Activated naive CD8-positive, alpha-beta T cell treated with anti-CD3 and anti-CD28 coated beads, Interleukin-2, amount 50 U/mL, for 24 hours (primary cell): ENCODE results near the gene BRD3OS.

Source experiments
- ATAC-seq: fragments of 150-1000 bp; cut with Tn5 transposase; one replicate; pipeline ENCODE4 v1.10.0; 2021
- DNase-seq: peaks from one replicate; pipeline ENCODE4 v3.0.0; 2021
- H3K27ac Mint-ChIP-seq: one replicate; pipeline ENCODE4 v1.8.0; 2021; ENCODE audit warnings: mild to moderate bottlenecking, mixed read lengths
- H3K27me3 Mint-ChIP-seq: one replicate; pipeline ENCODE4 v1.8.0; 2021; ENCODE audit warnings: mixed read lengths
- H3K36me3 Mint-ChIP-seq: one replicate; pipeline ENCODE4 v1.8.0; 2021; ENCODE audit warnings: low read depth, mixed read lengths
- H3K4me1 Mint-ChIP-seq: one replicate; pipeline ENCODE4 v1.8.0; 2021; ENCODE audit warnings: mixed read lengths
- H3K4me3 Mint-ChIP-seq: one replicate; pipeline ENCODE4 v1.8.0; 2021; ENCODE audit warnings: mild to moderate bottlenecking, moderate library complexity, mixed read lengths
- H3K9me3 Mint-ChIP-seq: one replicate; pipeline ENCODE4 v1.8.0; 2021; ENCODE audit warnings: mixed read lengths

Gene BRD3OS

DNA sequence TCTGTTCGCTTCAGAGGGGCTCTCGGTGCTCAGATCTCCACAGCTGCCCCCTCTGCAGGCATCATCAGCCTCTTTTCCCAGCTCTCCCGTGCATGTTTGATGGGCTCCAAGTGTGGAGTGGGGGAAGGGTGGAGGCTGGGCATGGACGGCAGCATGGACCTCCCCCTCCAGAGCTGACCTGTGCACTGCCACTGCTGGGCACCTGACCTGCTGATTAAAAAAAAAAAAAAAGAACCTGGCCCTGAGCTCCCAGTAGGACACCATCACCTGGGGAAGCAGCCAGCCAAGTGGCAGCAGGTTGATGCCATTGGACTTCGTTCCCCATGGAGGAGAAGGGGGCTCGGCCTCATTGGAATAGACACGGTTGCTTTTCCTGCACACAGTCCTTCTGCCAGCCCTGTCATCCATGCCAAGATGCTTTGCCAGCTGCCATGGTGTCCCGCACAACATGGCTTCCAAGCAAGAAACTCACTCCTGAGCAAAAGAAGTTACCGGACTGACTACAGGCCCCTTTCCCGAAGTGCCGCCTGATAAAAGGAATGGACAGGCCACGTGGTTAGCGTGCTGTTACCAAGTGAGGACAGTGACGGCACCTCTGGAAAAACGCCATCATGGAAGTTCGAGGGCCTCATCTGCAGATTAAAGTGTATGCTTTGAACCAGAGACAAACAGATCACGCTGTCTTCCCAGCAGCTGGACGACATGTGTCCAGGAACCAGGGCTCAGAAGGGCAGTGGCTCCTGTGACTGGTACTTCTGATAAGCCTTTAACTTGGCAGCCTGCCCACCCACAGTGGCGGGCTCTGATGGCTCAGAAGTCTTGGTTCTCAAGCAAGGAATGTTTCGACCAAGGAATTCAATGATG is 14.7 kb upstream of the BRD3OS start:
- Mint-ChIP-seq H3K9me3 (no peaks in the 10 kb centered on the region), H3K4me1 (no peaks in the 10 kb centered on the region), H3K36me3 (peaks cover 1% of the 10 kb centered on the region), H3K27ac (no peak overlapping the region), H3K4me3 (no peak overlapping the region), H3K27me3 (peaks cover 8% of the 10 kb centered on the region)
- ATAC-seq (no peak), DNase-seq (no peak)

DNA sequence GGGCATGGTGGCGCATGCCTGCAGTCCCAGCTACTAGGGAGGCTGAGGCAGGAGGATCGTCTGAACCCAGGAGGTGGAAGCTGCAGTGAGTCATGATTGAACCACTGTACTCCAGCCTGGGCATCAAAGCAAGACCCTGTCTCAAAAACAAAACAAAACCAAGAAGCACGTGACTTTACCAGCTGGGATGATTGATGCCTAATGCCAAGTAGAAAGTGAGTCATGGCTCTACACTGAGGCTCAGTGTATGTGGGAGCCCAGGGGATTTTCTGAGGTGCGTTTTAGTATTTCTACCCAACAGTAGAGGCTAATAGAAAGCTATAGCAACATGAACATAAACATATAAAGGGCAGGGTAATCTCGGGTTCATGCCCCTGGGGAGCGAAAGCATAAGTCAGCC is 13.9 kb upstream of the BRD3OS start:
- H3K27me3 Mint-ChIP-seq: peaks cover 8% of the 10 kb centered on the region
- DNase-seq: no peak
- ATAC-seq: no peak
- no peak overlapping the region for H3K4me3 Mint-ChIP-seq
- peaks cover 1% of the 10 kb centered on the region for H3K36me3 Mint-ChIP-seq
- no peaks in the 10 kb centered on the region for H3K9me3 Mint-ChIP-seq
- no peak overlapping the region for H3K27ac Mint-ChIP-seq
- H3K4me1 Mint-ChIP-seq: no peaks in the 10 kb centered on the region

DNA sequence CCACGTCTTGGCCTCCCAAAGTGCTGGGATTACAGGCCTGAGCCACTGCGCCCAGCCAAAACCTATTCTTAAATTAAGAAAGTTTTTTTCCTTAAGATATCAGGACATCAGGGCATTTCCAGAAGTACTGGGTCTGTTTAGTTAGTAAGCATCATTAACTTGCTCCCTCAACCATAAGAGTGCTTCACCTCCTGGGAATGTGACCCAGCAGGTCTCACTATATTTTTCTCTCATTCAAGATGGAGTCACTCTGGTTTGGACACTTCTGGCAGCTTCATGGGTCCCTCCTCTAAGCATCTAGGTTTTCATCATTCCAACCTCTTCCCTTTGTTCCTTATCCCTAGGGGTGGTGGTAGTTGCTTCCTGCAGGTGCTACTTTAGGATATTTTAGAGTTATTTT is 10.3 kb upstream of the BRD3OS start:
- no peaks in the 10 kb centered on the region for H3K27me3 Mint-ChIP-seq
- peaks cover 1% of the 10 kb centered on the region for H3K36me3 Mint-ChIP-seq
- DNase-seq: no peak
- H3K9me3 Mint-ChIP-seq: no peaks in the 10 kb centered on the region
- H3K27ac Mint-ChIP-seq: no peak overlapping the region
- no peak overlapping the region for H3K4me3 Mint-ChIP-seq
- ATAC-seq: no peak
- no peaks in the 10 kb centered on the region for H3K4me1 Mint-ChIP-seq

DNA sequence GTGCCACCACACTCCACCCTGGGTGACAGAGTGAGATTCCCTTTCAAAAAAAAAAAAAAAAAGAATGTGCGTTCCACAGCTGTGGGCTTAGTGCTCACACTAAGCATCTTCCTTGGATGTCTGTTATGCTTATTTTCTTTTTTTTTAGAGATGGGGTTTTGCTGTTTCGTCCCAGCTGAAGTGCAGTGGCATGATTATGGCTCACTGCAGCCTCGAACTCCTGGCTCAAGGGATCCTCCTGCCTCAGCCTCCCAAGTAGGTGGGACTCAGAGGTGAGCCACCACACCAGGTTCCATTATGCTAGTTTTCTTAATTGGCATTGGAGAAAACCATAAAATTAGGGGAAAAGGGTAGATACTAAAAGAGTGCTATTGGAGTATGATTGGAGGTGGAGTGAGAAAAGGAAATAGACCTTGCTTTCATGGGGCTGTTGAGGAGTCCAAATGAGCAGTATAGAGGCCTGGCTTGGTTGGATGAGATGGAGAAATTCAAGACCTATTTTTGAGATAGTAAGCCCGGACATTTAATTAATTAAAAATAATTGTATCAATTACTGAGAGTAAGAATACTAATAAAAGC is 978 bp upstream of the BRD3OS start:
- H3K4me1 Mint-ChIP-seq: peaks cover 4% of the 10 kb centered on the region
- peak overlapping the region; percentile 3 for H3K4me3 Mint-ChIP-seq
- H3K9me3 Mint-ChIP-seq: no peaks in the 10 kb centered on the region
- no peaks in the 10 kb centered on the region for H3K27me3 Mint-ChIP-seq
- H3K27ac Mint-ChIP-seq: no peak overlapping the region
- ATAC-seq (no peak), DNase-seq (no peak)
- peaks cover 3% of the 10 kb centered on the region for H3K36me3 Mint-ChIP-seq

DNA sequence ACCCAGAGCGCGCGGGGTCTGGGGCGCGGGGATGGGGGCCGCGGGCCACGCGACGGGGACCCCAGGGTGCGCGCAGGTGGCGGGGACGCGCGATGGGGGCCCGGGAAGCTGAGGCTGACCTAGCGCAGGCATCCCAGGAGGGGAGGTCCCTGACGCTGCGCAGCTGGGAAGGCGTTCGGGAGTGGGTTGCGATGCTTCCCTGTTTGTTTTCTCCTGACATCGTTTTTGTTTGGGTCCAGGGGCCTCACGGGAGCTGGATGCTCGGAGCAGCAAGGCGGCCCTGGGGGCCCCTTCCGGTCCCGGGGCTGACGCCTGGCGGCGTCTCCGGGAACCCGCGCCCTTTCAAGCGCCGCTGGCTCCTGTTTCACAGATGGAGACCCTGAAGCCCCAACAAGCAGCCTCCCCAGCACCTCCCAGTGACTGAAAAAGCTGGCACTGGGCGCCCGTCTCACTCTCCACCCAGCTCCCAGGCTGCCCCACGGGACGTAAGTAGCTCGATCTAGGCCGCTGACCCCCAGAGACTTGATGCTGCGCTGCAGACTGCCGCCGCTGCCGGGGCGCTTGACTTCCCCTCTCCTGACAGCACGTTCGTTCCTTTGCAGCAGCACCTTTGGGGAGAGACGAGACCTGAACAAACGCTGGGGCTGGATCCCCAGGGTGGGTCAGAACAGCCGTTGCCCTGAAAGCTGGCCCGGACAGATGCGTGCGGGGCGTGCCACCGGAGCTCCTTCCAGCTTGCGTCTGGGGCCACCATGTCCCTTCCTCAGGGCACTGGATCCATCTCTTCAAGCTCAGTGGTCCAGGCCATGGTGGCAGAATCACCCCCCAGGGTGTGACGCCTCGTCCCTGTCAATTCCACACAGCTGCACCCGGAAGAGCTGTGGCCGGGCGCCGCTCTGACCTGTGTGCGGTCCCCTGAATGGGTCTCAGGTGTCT is 593 bp downstream of the BRD3OS start:
- H3K27me3 Mint-ChIP-seq: no peaks in the 10 kb centered on the region
- H3K4me3 Mint-ChIP-seq: peak overlapping the region; percentile 79
- H3K9me3 Mint-ChIP-seq: no peaks in the 10 kb centered on the region
- ATAC-seq (peak; percentile 42), DNase-seq (peak; percentile 58)
- H3K4me1 Mint-ChIP-seq: peaks cover 4% of the 10 kb centered on the region
- H3K36me3 Mint-ChIP-seq: peaks cover 3% of the 10 kb centered on the region
- H3K27ac Mint-ChIP-seq: no peak overlapping the region

GRCh38 chr9:134026581-134026980 is 1.3 kb downstream of the BRD3OS start:
- peak overlapping the region; percentile 79 for H3K4me3 Mint-ChIP-seq
- H3K27ac Mint-ChIP-seq: no peak overlapping the region
- H3K36me3 Mint-ChIP-seq: peaks cover 3% of the 10 kb centered on the region
- ATAC-seq: no peak
- H3K9me3 Mint-ChIP-seq: no peaks in the 10 kb centered on the region
- H3K27me3 Mint-ChIP-seq: no peaks in the 10 kb centered on the region
- peaks cover 4% of the 10 kb centered on the region for H3K4me1 Mint-ChIP-seq
- no peak for DNase-seq

DNA sequence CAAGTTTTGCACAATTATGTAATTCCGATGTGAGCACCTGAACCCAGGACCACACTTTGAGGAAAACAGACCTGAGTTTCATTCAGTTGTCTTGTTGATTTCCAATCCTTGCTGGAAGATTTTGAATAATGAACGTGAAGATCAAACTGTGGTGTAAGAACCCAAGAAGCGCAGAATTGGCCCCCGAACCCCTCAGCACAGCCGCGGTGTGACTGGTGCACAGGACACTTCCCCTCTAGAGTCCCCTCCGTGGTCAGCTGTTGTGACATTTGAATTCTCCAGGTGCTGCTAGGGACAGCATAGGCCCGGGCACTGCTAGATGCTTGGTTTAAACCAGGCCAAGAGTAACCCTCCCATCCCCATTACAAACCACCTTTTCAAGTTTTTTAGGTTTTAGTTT is 1.7 kb downstream of the BRD3OS start:
- Mint-ChIP-seq H3K27ac (no peak overlapping the region), H3K4me3 (peak overlapping the region; percentile 53), H3K4me1 (peaks cover 4% of the 10 kb centered on the region), H3K9me3 (no peaks in the 10 kb centered on the region), H3K36me3 (peaks cover 3% of the 10 kb centered on the region), H3K27me3 (no peaks in the 10 kb centered on the region)
- DNase-seq (no peak), ATAC-seq (no peak)

DNA sequence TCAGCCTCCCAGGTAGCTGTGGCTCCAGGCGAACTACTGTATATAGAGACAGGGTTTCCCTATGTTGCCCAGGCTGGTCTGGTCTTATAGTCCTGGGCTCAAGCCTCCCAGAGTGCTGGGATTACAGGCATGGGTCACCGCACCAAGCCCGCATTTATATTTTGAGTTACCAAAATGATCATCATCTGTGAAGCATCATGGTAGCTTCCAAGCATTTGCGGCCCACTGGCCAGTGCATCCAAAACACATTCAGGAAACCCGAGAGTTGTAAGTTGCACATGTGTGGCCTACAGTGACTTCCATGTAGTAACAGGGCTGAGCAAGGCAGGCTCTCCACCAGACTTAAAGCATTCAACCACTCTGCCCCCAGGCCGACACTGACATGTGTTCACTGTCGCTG is 2.3 kb downstream of the BRD3OS start:
- Mint-ChIP-seq H3K27me3 (no peaks in the 10 kb centered on the region), H3K4me1 (peaks cover 4% of the 10 kb centered on the region), H3K27ac (no peak overlapping the region), H3K9me3 (no peaks in the 10 kb centered on the region), H3K36me3 (peaks cover 3% of the 10 kb centered on the region), H3K4me3 (no peak overlapping the region)
- ATAC-seq: no peak
- no peak for DNase-seq

GRCh38 chr9:134028076-134028475 is 2.8 kb downstream of the BRD3OS start:
- Mint-ChIP-seq H3K27ac (no peak overlapping the region), H3K9me3 (no peaks in the 10 kb centered on the region), H3K4me3 (no peak overlapping the region), H3K4me1 (peaks cover 4% of the 10 kb centered on the region), H3K27me3 (no peaks in the 10 kb centered on the region), H3K36me3 (peaks cover 7% of the 10 kb centered on the region)
- DNase-seq (no peak), ATAC-seq (no peak)

DNA sequence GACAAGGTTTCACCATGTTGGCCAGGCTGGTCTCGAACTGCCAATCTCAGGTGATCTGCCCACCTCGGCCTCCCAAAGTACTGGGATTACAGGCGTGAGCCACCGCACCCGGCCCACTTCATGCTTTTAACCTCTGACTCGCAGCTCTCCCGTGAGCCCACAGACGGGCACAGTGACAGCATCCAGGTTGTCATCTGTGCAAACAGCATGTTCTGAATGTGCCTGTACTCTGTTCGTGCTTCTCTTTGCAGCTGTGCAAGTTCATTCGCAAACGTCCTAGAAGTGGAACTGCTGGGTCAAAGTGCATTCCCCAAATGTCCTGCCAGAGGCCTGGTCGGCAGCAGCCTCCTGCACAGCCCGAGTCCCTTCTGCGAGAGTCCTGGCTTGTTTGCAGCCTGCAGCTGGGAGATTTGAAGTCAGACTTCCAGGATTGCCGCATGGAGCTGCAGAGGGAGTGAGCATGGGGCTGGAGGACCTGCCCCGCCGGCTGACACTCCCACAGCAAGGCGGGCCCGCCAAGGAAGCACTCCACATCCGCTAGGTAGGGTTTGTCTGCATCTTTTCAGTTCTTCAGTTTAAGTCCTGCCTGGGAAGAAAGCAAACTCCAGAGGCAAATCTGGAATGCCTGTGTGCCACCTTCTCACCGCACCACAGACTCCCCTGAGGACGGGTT is 3.4 kb downstream of the BRD3OS start:
- Mint-ChIP-seq H3K4me3 (no peak overlapping the region), H3K27ac (no peak overlapping the region), H3K4me1 (peaks cover 4% of the 10 kb centered on the region), H3K36me3 (peaks cover 10% of the 10 kb centered on the region), H3K27me3 (no peaks in the 10 kb centered on the region), H3K9me3 (no peaks in the 10 kb centered on the region)
- DNase-seq (no peak), ATAC-seq (no peak)

DNA sequence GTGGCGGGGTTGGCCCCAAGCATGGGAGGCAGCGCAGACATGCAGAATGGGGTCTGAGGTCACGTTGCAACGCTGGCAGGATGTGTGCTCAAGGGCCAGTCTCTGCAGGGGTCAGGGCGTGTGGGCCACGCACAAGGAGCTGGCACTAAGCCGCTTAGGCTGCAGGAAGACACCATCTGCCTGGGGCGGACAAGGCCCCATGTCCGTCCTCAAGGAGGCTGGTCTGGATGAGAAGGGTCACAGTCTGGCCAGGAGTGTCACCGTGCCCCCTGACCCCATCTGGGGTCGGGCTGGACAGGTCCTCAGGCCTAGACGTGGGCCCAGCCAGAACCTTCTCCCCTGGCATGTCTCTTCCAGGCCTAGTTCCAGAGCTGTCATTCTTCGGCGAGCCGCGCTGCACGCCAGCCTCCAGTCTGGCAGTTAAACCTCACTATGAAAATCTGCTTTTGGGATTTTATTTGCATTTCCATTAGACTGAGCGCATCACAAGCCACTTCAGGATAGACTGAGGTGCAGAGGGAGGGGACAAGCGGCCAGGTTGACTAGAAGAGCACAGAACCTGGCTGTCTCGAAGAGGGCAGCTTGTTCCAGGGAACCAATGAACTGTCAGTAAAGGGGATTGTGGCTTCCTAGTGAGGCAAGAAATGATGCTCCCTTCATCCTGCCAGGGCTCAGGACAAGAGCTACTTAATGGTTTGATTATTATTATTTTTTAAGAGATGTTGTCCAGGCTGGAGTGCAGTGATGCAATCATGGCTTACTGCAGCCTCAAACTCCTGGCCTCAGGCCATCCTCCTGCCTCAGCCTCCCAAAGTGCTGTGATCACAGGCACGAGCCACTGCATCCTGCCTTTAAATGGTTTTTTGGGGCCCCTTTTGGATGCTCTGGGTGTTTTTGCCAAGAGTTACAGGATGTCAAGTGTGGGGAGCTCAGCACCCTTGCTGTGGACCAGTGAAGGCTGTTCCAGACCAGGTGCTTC is 4.3 kb downstream of the BRD3OS start:
- H3K4me3 Mint-ChIP-seq: no peak overlapping the region
- no peak overlapping the region for H3K27ac Mint-ChIP-seq
- peaks cover 4% of the 10 kb centered on the region for H3K4me1 Mint-ChIP-seq
- DNase-seq (no peak), ATAC-seq (no peak)
- no peaks in the 10 kb centered on the region for H3K27me3 Mint-ChIP-seq
- no peaks in the 10 kb centered on the region for H3K9me3 Mint-ChIP-seq
- peaks cover 10% of the 10 kb centered on the region for H3K36me3 Mint-ChIP-seq

DNA sequence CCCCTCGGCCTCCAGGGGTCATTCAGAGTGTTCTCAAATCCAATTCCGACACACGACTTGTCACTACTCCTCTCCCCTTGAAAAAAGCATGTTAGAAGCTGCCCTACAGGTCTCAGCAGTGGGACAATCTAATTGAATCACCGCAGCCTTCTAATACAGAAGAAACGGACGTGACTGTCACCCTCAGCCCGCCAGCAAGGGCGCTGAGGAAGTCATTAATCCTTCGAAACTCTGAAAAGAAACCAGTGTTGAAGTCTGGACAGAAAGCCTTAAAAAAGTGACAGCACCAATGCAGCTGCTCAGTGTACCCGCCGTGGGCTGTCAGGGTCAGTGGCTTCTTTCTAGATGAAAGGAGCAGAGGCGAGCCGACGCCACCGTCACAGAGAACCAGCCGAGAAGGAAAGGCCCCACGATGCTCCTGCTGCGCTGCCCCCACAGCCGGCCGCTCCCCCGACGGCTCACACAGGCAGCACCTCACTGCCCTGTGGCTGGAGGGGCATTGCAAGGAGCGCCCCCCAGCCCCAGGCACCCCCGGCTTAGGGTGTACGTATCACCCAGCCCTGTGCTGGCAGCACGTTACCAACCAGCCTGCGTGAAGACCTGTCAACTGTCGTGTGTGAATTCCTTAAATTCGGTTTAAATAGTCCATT is 5.7 kb downstream of the BRD3OS start:
- Mint-ChIP-seq H3K27ac (no peak overlapping the region), H3K27me3 (no peaks in the 10 kb centered on the region), H3K9me3 (no peaks in the 10 kb centered on the region), H3K36me3 (peaks cover 15% of the 10 kb centered on the region), H3K4me1 (peaks cover 4% of the 10 kb centered on the region), H3K4me3 (no peak overlapping the region)
- no peak for DNase-seq
- no peak for ATAC-seq

- H3K4me3 Mint-ChIP-seq: no peak overlapping the region
- H3K27ac Mint-ChIP-seq: no peak overlapping the region
- no peaks in the 10 kb centered on the region for H3K27me3 Mint-ChIP-seq
- ATAC-seq: no peak
- peaks cover 4% of the 10 kb centered on the region for H3K4me1 Mint-ChIP-seq
- peaks cover 18% of the 10 kb centered on the region for H3K36me3 Mint-ChIP-seq
- no peaks in the 10 kb centered on the region for H3K9me3 Mint-ChIP-seq
- no peak for DNase-seq
These were observed 6.5 kb downstream of the BRD3OS start for GRCh38 chr9:134031783-134032182.
